GM15510 (cell line): ENCODE results near the gene IFRD2.

ENCODE experiments used
- POLR2A ChIP-seq: IDR thresholded peaks from 3 replicates; pipeline ENCODE4 v1.6.1; 2011; ENCODE audit warnings: borderline replicate concordance; ENCODE audit not compliant: insufficient read length; ENCODE audit errors: extremely low read depth

Gene IFRD2

DNA sequence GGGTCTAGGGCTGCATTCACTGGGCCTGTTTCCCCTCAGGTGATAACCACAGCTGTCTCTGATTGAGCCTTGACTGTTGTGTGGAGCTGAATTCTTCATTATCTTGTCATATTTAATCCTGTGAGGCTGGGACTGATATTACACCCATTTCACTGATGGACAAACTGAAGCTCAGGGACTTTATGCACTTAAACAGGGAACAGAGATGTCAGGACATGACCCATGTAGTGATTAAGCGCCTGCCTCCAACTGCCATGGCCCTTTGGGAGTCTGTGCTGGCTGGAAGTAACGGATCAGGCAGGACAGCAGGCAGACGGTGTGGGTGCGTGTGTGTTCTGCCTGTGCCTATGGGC lies 48.7 kb downstream of the IFRD2 start:
- TF ChIP-seq POLR2A, result no peak

DNA sequence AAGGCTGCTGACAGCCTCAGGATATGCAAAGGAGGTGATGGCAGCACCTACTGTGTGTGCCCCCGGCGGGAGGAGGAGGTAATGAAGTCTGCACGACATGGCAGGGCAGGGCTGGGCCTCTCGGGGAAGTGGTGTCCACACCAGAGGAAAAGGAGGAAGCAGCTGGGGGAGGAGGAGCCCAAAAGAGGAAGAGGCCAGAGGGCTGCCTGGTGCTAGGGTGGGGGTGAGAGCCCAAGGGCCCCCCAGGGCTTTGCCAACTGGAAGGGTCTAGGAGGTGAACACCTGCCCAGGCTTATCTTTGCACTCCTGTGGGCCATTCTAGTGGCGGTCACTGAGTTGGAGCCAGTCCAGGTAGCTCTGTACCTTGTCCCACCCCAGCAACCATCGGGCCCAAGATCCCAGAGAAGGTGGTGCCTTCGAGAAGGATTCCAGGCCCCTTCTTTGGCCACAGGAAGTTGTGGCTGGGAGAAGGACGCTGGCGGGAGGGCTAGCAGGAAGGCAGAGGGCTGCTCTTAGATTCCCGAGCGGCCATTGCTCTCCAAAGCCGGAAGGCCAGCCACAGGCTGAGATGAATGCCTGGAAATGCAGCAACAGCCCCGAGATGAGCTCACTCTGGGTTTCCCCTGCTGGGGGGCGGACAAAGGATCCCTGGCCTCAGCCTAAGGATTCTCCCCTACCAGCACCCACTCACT lies 49.2 kb downstream of the IFRD2 start:
- no peak for TF ChIP-seq POLR2A

DNA sequence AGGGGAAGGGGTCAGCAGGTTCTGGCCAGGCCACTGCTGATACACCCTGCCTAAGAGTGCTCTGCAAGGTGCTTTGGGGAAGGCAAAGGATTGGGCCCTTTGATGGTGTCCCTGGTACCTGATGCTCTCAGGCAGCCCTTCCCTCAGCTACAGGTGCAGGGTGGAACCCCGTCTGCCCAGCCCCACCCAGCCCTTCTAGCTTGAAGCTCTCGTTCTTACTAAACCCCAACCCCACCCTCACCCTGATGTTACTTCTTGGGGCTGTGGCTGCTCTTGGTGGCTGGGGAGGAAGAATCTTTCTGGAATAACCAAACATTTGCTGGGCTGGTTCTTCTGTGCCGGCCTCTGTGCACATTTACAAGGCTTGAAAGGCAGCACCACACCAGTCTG lies 49.9 kb downstream of the IFRD2 start:
- TF ChIP-seq POLR2A, result no peak

- no peak for TF ChIP-seq POLR2A
Measured at GRCh38 chr3:50241713-50242380, 50.4 kb downstream of the IFRD2 start.

DNA sequence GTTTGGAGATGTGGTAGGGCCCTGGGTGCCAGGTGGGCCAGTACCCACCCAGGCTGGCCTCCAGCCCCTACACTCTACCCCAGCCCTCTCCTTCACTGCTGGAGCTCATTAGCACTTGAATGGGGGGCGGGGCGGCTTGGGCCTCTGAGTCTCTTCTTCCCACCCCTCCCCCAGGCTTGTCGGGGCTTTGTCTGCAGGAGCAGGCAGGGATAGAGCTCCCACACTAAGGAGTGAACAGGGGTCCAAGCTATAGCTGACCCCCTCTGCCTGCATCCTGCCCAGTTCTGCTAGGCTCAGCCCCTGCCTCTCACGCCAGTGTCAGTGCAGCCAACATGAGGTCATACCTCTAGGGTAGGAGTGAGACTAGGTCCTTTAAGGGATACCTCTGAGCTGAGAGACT lies 51.1 kb downstream of the IFRD2 start:
- no peak for TF ChIP-seq POLR2A

GRCh38 chr3:50239649-50240048 lies 52.6 kb downstream of the IFRD2 start:
- no peak for TF ChIP-seq POLR2A

DNA sequence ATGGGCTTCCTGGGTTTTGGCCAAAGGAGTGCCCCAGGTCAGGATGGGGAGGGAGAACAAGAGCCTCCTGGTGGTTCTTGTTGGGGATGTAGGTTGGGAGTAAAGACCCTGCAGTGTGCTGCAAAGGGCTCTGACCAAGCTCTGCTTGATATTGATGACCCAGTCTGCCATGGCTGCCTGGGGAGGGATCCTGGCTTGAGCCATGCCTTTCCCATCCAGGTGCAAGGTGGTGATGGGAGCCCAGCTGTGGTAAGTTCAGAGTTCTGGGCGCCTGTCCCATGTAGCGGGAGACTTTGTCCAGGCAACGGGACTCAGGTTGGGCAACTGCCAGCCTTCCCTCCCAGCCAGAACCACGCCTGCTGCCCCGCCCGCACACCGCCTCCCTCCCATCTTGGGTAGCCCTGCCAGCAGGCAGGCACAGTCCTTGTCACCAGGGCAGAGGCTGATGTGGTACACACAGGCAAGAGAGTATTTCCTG lies 53.6 kb downstream of the IFRD2 start:
- no peak for TF ChIP-seq POLR2A

GRCh38 chr3:50237754-50238548 lies 54.3 kb downstream of the IFRD2 start:
- peak; percentile 65 for TF ChIP-seq POLR2A
